T-helper 1 cell (primary cell): ENCODE data around the gene OR6C2.
"Not testable (repeated sequence)": the region's sequence is repeated elsewhere in the genome, so short reads cannot be mapped to it uniquely, and the experiment has no call there.

Source experiments
- DNase-seq, 5 donors: peaks; one replicate each; pipeline ENCODE4 v3.0.0-alpha.2; 2012 to 2020
- total RNA-seq, 4 donors: gene quantifications; one replicate each; lab custom pipeline; 2026; lab: John Stamatoyannopoulos, UW

OR6C2 gene
- 0 reads per million in 4 donors for total RNA-seq

DNA sequence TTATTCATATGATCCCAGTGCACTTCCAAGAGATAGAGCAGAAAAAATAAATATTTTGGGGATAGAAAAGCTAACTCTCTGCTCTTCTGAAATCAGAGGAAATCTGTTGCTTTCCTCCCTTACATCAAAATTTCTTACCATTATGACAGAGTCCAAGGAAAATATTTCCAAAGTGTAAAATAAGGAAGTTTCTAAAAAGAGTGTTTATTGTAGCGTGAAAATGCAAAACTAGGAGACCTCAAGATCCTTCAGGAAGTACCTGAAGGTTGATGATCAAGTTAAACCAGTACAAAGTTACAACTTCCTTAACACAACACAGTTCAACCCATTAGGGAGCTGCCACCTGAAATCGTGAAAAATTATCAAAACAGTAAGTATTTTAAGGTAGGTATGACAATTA is at the start of gene OR6C2:
Gene OR6C2 (plus strand): TSS at position 301 of the 400 bp plus-strand sequence. CDS start 8,138 bp downstream, outside the sequence.
- DNase-seq: no peak

DNA sequence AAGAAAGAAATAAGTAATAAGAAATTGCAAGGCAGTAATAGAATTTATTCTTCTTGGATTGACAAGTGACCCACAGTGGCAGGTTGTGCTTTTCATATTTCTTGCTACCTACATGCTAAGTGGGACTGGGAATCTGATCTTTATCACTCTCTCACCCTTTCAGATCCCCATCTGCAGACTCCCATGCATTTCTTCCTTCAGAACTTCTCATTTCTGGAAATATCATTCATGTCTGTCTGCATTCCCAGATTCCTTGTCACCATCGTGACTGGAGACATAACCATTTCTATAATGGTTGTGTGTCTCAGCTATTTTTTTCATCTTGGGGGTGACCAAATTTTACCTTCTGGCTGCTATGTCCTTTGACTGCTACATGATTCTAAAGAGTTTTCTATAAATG is 47.5 kb upstream of the OR6C2 start:
- DNase-seq: no peak

DNA sequence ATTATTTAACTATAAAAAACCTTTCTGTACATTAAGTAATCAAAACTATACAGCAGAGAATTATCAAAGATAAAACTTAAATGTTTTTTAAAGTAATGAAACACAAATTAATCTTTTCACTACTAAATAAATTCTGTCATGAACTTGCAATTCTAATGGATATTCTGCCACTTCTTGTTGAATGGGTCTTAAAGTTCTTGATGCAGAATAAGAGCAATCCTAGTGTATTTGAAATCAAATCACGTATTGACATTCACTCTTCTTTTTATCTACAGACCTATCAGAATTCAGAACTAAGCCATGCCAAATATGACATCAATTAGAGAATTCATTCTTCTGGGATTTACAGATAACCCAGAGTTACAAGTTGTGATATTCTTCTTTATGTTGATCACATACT is 43.6 kb upstream of the OR6C2 start, which contains the start of gene OR6C65:
Gene OR6C65 (plus strand): TSS at position 301 of the 400 bp plus-strand sequence. CDS start 0 bp downstream, at position 301.
- DNase-seq: no peak

DNA sequence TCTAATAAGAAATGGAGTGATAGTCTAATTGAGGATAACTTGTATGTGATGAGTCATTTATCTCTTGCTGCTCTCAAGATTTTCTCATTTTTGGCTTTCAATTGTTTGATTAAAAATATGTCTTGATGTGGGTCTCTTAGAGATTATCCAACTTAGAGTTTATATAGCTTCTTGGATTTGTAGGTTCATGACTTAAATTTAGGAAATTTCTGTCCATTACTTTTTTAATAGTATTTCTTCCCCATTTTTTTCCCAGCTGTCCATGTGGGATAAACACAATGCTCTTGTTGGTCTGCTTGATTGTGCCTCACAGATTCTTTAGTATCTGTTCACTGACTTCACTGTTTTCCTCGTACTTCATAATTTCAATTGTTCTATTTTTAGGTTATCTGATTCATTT is 36.0 kb upstream of the OR6C2 start:
- no peak for DNase-seq

DNA sequence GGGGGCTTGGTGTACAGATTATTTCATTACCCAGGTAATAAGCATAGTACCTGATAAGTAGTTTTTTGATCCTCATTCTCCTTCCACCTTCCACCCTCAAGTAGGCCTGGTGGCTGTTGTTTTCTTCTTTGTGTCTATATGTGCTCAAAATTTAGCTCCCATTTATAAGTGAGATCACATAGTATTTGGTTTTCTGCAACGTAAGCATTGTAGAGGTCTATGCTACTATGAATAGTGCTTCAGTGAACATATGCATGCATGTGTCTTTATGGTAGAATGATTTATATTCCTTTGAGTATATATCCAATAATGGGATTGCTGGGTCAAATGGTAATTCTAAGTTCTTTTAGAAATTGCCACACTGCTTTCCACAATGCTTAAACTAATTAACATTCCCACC is 34.7 kb upstream of the OR6C2 start:
- DNase-seq: not testable (repeated sequence)

DNA sequence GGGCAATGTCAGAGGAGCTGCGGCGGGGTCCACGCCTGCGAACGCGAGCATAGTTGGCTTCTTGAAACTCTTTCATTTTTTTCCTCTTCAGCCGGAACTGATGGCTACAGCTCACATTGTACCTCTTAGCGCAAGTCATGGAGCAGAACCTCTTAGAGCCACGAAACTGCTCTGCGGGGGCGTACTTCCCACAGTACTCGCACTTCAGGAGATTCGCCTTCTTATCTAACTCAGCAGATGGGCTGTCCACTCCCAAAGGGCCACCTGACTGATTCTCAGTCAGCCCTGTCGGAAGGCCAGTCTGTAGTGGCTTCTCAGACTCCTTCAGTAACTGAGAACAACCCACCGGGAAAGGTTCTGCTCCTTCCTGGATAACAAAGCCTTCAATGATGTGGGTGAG is 31.7 kb upstream of the OR6C2 start:
- DNase-seq: not testable (repeated sequence)

DNA sequence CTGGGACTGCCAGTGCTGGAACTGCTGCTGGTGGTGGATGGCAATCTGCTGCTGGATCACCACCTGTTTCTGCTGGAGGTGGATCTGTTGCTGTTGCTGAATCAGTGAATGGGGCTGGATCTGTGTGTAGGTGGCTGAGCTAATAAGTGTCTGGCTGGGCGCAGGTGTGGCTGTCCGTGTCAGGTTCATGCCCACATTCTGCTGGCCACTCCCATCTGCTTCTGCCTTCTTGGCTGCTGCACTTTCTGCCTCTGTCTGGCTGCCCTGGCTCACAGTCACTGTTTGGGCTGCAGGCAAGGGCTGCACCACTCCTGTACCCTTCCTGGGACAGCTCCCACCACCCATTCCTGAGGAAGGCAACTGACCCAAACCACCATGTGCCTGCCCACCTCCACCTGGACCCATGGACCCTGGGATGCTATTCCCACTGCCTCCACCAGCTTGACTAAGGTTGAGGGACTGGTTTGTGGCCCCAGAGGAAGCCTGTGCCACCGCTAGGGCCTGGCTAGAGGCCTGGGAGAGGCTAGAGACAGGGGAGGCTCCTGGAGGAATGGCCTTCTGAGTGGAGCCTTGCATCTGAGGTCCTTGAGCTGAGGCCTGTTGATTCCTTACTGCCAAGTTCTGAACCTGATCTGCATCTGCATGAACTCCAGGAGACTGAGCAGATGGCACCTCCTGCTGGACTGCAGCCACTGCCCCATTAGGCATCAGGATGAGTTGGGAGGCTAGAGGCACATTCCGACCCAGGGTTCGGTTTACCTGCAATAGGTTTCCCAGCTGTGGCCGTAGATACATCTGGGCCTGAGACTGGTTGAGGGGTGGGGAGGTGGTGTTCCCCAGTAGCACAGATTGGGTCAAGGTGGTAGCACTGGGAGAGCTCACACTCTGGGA is 30.1 kb upstream of the OR6C2 start:
- not testable (repeated sequence) for DNase-seq

DNA sequence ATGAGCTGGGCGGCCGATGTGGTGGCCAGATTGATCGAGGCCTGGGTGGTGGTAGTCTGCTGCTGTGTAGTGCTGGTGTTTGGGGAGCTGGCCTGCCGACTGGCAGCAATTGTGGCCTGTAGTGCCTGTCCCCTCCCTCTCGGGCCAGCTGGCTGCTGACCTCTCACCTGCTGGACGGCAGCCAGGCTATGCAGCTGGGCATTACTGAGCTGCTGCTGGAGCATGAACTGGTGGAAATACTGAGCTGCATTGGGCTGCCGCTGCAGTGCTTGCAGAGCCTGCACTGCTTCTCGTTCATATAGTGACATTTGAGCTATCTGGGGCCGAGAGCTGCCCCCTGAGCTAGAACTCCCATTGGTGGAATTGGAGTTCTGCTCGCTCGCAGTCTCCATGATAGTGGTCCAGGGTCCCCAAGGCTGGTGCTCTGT is 29.5 kb upstream of the OR6C2 start:
- not testable (repeated sequence) for DNase-seq

DNA sequence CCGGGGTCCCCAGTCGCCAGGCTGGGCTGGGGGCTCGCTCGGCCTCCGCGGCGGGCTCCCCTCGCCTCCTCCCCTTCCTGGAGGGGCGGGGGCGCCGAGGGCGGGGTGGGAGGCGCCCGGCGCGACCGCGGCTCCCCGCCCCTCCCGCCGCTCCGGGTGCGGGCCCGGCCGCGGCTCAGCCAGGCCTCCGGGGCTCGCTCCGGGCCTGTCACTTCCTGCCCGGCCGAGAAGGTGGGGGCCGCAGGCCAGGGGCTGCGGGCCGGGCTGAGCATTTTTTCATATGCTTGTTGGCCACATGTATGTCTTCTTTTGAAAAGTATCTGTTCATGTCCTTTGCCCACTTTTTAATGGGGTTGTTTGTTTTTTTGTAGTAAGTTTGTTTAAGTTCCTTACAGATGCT is 29.0 kb upstream of the OR6C2 start:
- DNase-seq: not testable (repeated sequence)

DNA sequence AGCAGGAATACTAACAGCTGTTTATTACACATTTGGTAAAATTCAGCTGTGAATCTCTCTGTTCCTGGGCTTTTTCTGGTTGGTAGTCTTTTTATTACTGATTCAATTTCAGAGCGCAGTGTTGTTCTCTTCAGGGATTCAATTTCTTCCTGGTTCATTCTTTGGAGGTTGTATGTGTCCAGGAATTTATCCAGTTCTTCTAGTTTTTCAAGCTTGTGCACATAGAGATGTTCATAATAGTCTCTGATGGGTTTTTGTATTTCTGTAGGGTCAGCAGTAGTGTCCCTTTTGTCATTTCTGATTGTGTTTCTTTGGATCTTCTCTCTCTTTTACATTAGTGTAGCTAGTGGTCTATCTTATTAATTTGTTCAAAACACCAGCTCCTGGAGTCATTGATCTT is 26.9 kb upstream of the OR6C2 start:
- DNase-seq: no peak

DNA sequence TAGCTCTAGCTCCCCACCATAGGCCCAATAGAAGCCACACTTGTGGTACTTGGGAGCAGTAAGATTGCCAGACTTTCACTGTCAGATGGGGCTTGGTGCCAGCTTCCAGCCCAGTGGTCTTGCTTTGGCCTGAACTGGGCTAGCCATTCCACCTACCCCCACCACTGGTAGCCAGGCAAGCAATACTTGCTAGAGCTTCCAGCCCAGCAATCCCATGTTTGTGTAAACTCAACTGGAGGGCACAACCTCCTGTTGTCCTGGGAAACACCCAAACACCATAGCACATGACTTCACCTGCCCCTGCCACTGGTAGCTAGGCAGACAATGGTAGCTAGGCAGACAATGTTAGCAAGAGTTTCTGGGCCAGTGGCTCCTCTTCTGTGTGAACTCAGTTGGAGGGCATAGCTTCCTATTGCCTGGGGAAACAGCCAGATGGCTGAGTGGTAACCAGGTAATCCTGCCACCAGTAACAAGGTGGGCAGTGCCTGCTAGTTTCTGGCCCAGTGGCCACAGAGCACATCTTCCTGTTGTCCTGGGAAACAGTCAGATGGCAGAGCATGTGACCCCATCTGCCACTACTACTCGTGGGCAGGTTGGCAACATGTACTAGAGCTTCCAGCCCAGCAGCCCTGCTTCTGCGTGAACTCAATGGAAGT is 23.4 kb upstream of the OR6C2 start:
- DNase-seq: no peak

DNA sequence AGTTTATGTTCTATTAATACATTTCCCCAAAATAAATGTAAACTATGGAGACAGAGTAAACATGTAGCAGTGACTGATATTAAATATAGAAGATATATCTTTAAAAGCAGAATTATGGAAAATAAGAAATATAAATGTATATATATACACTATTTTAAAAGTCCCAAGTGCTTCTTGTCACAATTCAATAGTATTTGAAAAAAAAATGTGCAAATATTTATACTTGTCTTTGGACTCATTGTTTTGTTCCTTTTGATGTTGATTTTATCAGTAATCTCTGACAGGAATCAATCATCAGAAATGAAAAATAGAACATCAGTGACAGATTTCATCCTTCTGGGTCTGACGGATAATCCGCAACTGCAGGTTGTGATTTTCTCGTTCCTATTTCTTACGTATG is 17.9 kb upstream of the OR6C2 start, which contains the start of gene OR6C76:
Gene OR6C76 (plus strand): TSS at position 301 of the 400 bp plus-strand sequence. CDS start 0 bp downstream, at position 301.
- no peak for DNase-seq

DNA sequence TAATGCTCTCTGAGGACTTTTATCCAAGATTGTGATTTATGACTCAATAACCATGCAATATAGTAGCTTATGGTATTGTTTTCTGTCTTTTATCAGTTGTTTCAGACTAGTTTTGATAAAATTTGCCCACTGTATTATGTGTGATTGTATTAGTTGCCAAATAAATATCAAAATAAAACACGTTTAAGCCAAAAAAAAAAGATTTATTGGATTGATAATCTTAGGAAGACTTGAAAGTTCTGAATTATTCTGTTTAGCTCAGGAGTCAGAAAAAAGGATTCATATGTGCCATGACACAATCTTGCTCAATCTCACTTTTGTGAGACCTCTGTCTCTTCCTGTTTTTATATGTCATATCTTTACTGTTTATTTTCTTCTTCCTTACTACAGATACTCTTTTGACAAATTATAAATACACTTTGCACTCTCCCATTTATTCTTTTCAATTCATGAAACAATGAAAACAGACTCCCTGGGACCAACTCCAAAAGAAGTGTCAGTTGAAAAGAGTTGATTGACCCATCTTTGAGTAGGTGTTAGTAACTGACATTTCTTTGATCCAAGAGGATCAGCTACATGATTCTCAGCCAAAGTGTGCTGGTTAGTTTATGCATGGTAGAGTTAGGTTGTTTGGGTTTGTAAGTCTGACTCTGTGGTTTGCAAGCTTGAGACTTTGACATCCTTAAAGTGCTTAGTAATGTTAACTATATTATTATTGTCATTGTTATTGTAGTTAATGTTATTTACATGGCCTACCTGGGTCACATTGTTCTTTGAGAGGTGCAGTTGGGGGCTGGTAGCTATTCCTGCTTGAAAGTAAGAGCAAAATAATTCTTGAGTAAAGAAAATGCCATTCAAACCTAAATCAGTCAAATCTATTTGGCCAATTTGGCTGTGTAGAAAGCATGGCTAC is 15.3 kb upstream of the OR6C2 start:
- no peak for DNase-seq

DNA sequence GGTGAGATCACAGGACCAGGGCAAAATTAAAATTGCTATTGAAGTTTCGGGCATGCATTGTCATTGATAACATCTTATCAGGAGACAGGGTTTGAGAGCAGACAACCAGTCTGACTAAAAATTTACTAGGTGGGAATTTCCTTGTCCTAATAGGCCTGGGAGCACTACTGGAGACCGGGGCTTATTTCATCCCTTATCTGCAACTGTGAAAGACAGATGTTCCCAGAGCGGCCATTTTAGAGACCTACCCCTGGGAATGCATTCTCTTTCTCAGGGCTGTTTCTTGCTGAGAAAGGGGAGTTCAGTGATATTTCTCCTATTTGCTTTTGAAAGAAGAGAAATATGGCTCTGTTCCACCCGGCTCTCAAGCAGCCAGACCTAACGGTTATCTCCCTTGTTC is 2.6 kb upstream of the OR6C2 start:
- DNase-seq: not testable (repeated sequence)

DNA sequence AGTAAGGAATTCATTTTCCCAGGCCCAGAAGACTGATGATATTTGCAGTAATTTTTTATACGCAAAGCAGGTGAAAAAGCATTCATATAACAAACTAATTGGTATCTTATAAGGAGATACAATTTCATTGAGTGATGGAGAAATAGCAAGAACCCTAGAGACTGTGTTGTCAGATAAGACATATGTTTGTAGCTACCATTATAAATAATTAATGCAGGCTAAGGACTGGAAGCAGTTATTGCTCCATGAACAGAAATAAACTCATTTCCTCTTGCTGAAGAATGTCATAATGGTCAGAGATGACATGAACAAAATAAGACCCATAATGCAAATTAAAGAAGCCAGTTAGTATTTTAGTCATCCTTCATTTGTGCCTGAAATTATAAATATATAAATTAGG is 1.5 kb downstream of the OR6C2 start:
- DNase-seq: no peak

DNA sequence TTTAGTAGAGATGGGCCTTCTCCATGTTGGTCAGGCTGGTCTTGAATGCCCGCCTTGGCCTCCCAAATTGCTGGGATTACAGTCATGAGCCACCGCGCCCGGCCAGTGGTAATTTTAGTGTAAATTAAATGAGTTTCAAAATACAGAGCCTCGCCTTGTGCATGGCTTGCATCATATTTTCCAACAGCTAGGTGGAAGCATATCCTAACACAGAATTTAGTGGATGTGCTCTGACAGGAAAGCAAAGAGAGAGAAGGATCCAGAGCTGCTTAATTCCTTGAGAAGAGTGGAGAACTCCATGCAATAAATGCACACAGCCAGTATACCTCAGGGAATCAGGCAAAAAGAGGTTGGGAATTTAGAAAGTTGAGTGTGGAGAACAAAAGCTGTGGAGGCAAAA is 2.5 kb downstream of the OR6C2 start:
- DNase-seq: no peak

DNA sequence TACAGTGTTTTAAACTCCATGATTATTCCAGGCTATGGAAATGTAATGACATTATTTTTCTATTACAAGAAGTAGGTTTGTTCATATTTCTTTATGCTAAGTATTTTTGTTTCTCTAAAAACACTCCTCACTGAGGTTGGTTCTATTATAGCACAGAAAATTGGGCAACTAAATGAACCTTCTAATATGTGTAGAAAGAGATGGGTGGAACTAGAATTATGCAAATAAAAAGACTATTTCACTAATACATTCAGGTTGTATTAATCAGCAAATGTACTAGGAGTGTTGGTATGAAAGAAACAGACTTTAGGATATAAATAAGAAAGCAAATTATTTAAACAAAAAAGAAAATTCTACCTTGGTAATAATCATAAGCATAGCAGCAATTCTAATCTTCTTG is 4.9 kb downstream of the OR6C2 start:
- no peak for DNase-seq

DNA sequence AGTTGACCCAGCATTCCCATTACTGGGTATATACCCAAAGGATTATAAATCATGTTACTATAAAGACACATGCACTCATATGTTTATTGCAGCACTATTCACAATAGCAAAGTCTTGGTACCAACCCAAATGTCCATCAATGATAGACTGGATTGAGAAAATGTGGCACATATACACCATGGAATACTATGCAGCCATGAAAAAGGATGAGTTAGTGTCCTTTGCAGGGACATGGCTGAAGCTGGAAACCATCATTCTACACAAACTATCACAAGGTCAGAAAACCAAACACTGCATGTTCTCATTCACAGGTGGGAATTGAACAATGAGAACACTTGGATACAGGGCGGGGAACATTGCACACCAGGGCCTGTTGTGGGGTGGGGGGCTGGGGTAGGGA is 21.1 kb downstream of the OR6C2 start:
- not testable (repeated sequence) for DNase-seq

DNA sequence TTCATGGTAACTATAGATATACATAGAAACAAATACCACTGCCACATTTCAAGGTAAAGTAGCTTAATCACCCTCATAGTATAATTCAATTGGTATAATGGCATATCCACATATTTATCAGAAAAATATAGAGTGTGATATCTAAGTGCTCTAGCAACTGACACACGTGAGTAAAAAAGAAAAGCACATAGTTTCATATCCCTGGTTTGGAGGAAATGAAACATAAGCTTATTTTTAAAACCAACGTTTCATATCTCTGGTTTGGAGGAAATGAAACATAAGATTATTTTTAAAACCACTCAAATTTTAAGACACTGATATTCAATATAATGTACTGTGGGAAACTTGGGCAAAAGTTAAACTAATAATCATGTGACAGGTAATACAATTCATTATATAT is 24.0 kb downstream of the OR6C2 start:
- no peak for DNase-seq

DNA sequence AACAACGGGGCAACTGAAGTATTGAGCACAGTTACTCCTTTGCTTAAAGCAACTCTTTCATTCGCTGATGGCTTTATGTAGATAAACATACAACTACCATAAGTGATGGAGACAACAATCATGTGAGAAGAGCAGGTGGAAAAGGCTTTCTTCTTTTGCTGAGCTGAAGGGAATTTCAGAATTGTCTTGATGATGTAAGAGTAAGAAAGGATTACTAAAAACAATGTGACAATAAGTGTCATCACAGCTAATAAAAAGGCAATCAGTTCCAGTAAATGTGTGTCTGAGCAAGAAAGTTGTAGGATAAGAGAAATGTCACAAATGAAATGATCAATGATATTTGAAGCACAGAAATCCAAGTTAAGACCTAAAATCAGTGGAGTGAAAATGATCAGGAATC is 25.4 kb downstream of the OR6C2 start:
- DNase-seq: no peak

DNA sequence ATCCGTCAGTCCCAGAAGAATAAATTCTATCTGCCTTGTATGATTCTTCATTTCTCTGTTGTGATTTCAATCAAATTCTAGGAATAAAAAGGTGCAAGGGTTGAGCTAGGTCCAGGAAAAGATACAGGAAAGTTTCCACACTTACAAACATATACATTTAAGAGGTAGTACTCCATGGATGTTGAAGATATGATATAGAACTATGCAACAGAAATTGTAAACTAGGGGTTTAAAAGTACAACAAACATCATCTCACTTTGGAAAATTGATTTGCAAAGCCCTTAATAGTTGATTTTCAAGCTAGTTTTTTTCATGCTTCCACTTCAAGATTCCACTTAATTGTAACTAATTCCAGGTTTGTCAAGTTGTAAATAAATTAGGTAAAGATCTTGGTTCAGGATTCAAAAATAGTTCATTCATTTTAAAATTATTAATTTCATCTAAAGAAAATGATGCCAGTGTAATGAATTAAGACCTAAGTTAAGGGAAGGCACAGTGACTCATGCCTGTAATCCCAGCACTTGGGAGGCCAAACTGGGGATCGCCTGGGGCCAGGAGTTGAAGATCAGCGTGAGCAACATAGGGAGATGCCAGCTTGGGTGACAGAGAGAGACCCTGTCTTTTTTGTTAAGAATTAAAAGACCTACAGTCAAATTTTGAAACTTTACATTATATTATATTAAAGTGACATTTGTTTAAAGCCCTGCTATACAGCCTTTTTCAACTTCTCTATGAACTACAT is 26.4 kb downstream of the OR6C2 start, which contains the start of gene OR6C70:
Gene OR6C70 (minus strand): TSS at position 51 of the 742 bp plus-strand sequence. CDS start 0 bp downstream, at position 51.
- no peak for DNase-seq

DNA sequence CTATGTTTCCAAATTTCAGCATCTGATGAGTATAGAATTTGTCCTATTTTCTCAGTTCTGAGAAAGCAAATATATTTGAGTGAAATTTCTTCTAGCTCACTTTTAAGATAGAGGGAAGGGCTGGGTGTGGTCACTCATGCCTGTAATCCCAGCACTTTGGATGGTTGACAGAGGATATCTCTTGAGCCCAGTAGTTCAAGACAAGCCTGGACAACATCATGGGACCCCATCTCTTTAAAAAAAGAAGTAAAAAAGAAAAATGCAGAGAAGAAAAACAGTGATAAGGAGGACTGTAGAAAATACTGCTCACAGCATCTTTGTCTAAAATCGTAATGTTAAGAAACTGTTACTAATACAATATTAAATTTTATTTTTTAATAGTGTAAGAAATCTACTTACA is 28.4 kb downstream of the OR6C2 start:
- DNase-seq: no peak
